Measurements from ENCODE around the gene RNF157.

The RNF157 gene

GRCh38 chr17:76121932-76122430 lies 118.3 kb downstream of the RNF157 start:
- no peak for DNase-seq

GRCh38 chr17:76120658-76121008 lies 119.7 kb downstream of the RNF157 start:
- DNase-seq: no peak

- no peak for DNase-seq
Measured at GRCh38 chr17:76119409-76120371, 120.6 kb downstream of the RNF157 start.

- DNase-seq: no peak
Measured at GRCh38 chr17:76115138-76115754, 125.0 kb downstream of the RNF157 start.

GRCh38 chr17:76111956-76112355 lies 128.3 kb downstream of the RNF157 start:
- DNase-seq: no peak

- no peak for DNase-seq
Measured at GRCh38 chr17:76107509-76107908, 132.8 kb downstream of the RNF157 start.

GRCh38 chr17:76106703-76107102 lies 133.6 kb downstream of the RNF157 start:
- DNase-seq: no peak

GRCh38 chr17:76104896-76105231 lies 135.4 kb downstream of the RNF157 start:
- no peak for DNase-seq

- no peak for DNase-seq
Measured at GRCh38 chr17:76104140-76104895, 136.0 kb downstream of the RNF157 start.

- peak; percentile 52 to 88 for DNase-seq
Measured at GRCh38 chr17:76103274-76104139, 136.8 kb downstream of the RNF157 start, which contains the start of gene EXOC7. TSS of gene EXOC7 (minus strand) at chr17:76103787. CDS start at chr17:76103692, 95 bp downstream.

- no peak for DNase-seq
Measured at GRCh38 chr17:76102944-76103273, 137.4 kb downstream of the RNF157 start.

- no peak for DNase-seq
Measured at GRCh38 chr17:76097716-76098295, 142.5 kb downstream of the RNF157 start.

GRCh38 chr17:76095943-76096342 lies 144.3 kb downstream of the RNF157 start:
- DNase-seq: no peak

- DNase-seq: no peak
Measured at GRCh38 chr17:76094046-76094445, 146.2 kb downstream of the RNF157 start.

- no peak for DNase-seq
Measured at GRCh38 chr17:76092526-76093413, 147.5 kb downstream of the RNF157 start.
